Measurements from ENCODE around the gene DOCK2.

- TF ChIP-seq POLR2A (IDR thresholded peaks at IDR 0.05) (no peak), CTCF (IDR thresholded peaks at IDR 0.05 in 4 of 5, conservative IDR thresholded peaks at IDR 0.05 in 1 of 5) (no peak)
These were observed 470.6 kb downstream of the DOCK2 start for GRCh38 chr5:170107674-170108073.
